Stimulated activated naive B cell treated with anti-CD40 and anti-IgM and Interleukin-4, amounts not matched to agents 10 μg/mL and 1 μg/mL and 100 μg/mL, for 72 hours (primary cell): Measurements from ENCODE around the gene BAG1.

ENCODE experiments used
- ATAC-seq, 2 donors: fragments of 150-1000 bp; cut with Tn5 transposase; replicated peaks; 2 replicates each; pipeline ENCODE4 v1.10.0; 2021; ENCODE audit warnings: moderate library complexity in 1 of 2
- DNase-seq: peaks from one replicate; pipeline ENCODE4 v3.0.0; 2021
- H3K27ac Mint-ChIP-seq: one replicate; pipeline ENCODE4 v1.8.0; 2022; ENCODE audit warnings: mild to moderate bottlenecking, mixed read lengths
- H3K27me3 Mint-ChIP-seq, 2 donors: one replicate each; pipeline ENCODE4 v1.8.0; 2022; ENCODE audit warnings: mixed read lengths in 2 of 2
- H3K36me3 Mint-ChIP-seq, 2 donors: one replicate each; pipeline ENCODE4 v1.8.0; 2022; ENCODE audit warnings: mixed read lengths in 2 of 2, mild to moderate bottlenecking in 1 of 2
- H3K4me1 Mint-ChIP-seq, 2 donors: one replicate each; pipeline ENCODE4 v1.8.0; 2022; ENCODE audit warnings: mixed read lengths in 2 of 2, mild to moderate bottlenecking in 1 of 2
- H3K4me3 Mint-ChIP-seq, 2 donors: one replicate each; pipeline ENCODE4 v1.8.0; 2022; ENCODE audit warnings: mild to moderate bottlenecking in 2 of 2, mixed read lengths in 2 of 2, moderate library complexity in 1 of 2
- H3K9me3 Mint-ChIP-seq, 2 donors: one replicate each; pipeline ENCODE4 v1.8.0; 2022; ENCODE audit warnings: mixed read lengths in 2 of 2, mild to moderate bottlenecking in 1 of 2

The BAG1 gene

DNA sequence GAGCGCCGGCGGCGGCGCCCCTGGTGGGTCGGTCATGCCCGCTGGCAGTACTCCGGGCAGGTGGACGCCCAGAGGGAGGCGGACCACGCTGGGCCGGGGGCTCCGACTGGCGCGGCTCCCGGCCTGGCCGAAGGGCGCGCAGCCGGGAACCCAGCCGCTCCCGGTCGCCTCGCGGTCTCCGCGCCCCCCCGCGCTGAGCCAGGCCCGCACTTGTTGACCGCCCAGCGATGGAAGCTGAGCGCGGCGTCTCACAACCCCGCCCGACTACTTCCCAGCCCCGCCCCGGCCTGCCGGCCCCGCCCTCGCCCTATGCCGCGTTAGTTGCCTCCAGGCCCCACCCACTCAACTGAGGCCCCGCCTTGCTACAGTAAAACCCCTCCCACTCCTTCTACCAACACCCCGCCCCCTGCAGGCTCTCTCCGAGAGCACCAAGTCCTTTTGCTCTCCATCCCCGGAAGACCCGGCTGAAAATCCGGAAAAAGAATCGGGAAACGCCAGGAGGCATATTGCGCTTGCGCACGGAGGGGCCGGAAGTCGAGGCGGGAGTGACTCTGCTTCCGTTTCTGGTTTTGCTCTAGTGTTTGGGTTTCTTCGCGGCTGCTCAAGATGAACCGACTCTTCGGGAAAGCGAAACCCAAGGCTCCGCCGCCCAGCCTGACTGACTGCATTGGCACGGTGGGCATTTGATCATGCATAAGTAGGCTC, at the start of gene BAG1, which contains the start of gene CHMP5:
Gene BAG1, minus strand, starts transcription at position 236 of the 705 bp plus-strand sequence.
Gene CHMP5, plus strand, starts transcription at position 577 of the 705 bp plus-strand sequence. Its CDS starts 30 bp downstream, at position 607.
- Mint-ChIP-seq H3K9me3 (no peaks in the 10 kb centered on the region), H3K27me3 (no peaks in the 10 kb centered on the region), H3K27ac (peak within 1 kb of the TSS; percentile 96), H3K4me1 (peaks cover 30 to 54% of the 10 kb centered on the region in 2 donors), H3K36me3 (peaks cover 37 to 44% of the 10 kb centered on the region in 2 donors), H3K4me3 (peak within 1 kb of the TSS; percentile 92 to 93)
- DNase-seq, result peak; percentile 99
- peak; percentile 90 to 93 for ATAC-seq

DNA sequence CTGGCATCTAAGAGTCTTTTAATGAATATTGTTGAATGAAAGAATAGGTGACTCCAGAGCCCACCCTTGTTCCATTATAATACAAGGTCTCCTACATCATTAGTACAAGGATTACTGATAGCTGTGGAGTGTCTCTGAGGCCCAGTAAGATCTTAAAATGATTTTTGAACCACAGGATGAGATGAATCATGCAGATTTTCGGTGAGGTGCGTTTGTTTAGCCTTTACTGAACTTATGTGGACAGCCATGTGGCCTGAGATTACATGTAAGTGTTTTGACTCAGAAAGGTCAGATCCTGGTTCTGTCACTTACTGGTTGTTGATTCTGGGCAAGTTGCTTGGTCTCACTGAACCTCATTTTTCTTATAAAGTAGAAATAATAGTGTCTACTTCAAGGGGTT, 47.4 kb upstream of the BAG1 start:
- H3K4me3 Mint-ChIP-seq, result no peak overlapping the region
- H3K27me3 Mint-ChIP-seq, result no peaks in the 10 kb centered on the region
- peaks cover 44 to 58% of the 10 kb centered on the region in 2 donors for H3K36me3 Mint-ChIP-seq
- ATAC-seq (no peak), DNase-seq (no peak)
- peaks cover 2 to 5% of the 10 kb centered on the region in 2 donors for H3K4me1 Mint-ChIP-seq
- no peaks in the 10 kb centered on the region for H3K9me3 Mint-ChIP-seq
- H3K27ac Mint-ChIP-seq, result no peak overlapping the region

DNA sequence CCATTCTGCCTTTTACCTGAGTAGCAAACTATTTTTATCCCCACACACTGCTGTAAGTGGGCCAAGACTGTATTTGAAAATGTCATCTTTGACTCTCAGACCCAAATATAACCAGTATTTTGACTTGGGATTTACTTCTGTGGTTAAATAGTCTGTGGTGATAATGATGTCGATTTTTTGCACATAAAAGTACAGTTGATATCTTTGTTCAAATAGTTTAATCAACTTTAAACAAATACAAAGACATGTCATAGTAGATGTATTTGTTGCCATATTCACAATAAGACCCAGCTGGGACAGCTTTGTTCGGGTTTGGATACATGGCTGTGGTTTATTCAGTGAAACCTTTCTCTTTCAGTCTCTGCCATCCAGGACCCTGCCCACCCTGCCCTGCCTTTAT, 46.2 kb upstream of the BAG1 start:
- Mint-ChIP-seq H3K27me3 (no peaks in the 10 kb centered on the region), H3K4me1 (peaks cover 2 to 5% of the 10 kb centered on the region in 2 donors), H3K4me3 (no peak overlapping the region), H3K36me3 (peaks cover 40 to 49% of the 10 kb centered on the region in 2 donors), H3K9me3 (no peaks in the 10 kb centered on the region), H3K27ac (no peak overlapping the region)
- DNase-seq, result no peak
- ATAC-seq, result no peak

DNA sequence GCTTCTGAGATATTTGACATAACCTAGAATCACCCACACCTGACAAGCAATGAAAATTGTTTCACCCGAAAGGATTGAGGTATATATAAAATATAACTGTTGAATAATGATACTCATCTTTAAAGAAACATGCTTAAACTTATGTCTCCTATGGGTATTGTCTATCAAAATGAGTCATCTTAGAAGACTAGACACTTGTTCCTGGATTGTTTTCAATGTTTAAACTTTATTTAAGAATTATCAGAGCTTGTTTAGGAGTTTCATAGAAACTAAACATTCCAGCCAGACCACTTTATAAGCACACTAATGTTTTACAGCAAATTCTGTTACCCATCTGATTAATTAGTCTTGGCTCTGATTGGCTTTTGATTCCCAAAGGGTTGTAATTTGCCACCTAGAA, 45.4 kb upstream of the BAG1 start:
- H3K4me1 Mint-ChIP-seq, result peaks cover 2 to 5% of the 10 kb centered on the region in 2 donors
- no peaks in the 10 kb centered on the region for H3K9me3 Mint-ChIP-seq
- DNase-seq, result no peak
- ATAC-seq, result no peak
- no peak overlapping the region for H3K27ac Mint-ChIP-seq
- H3K4me3 Mint-ChIP-seq, result no peak overlapping the region
- peaks cover 35 to 44% of the 10 kb centered on the region in 2 donors for H3K36me3 Mint-ChIP-seq
- H3K27me3 Mint-ChIP-seq, result no peaks in the 10 kb centered on the region

DNA sequence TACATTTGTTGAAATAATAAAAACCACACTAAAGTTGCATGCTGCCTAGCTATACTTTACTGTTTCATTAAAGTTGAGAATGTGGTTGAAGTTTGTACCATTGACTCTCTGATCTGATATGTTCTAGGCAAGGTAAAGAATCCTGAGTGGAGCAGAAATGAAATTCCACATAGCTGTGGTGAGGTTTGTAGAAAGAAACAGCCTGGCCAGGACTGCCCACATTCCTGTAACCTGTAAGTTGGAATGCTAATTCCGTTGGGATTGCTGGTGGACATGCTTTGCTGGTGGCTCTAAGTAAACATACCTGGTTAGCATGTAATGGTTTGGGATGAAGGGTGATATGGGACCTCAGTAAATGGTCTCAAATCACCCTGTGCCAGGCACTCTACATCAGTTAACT, 42.6 kb upstream of the BAG1 start:
- peaks cover 5% of the 10 kb centered on the region in 2 donors for H3K4me1 Mint-ChIP-seq
- DNase-seq (no peak), ATAC-seq (no peak)
- H3K4me3 Mint-ChIP-seq, result no peak overlapping the region
- no peaks in the 10 kb centered on the region for H3K27me3 Mint-ChIP-seq
- H3K9me3 Mint-ChIP-seq, result no peaks in the 10 kb centered on the region
- H3K36me3 Mint-ChIP-seq, result peaks cover 24 to 40% of the 10 kb centered on the region in 2 donors
- no peak overlapping the region for H3K27ac Mint-ChIP-seq

DNA sequence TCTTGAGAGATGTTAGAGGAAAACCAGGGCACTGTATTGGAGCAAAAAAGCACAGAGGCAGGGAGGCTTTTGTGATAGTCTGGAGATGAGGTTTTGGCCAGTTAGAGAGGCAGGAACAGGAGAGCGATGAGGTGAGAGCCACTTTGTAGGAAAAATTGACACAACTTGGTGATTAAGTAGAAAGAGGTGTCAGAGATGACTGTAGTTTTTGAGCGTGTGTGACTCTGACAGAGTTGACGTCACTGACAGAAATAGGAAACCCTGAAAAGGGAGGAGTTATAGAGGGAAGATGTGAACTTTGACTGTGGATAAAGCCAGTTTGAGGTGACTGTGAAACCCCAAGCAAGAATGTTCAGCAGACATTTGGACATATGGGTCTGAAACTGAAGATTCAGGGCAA, 41.5 kb upstream of the BAG1 start:
- Mint-ChIP-seq H3K27ac (no peak overlapping the region), H3K4me1 (peaks cover 5 to 6% of the 10 kb centered on the region in 2 donors), H3K36me3 (peaks cover 22 to 35% of the 10 kb centered on the region in 2 donors), H3K9me3 (no peaks in the 10 kb centered on the region), H3K27me3 (no peaks in the 10 kb centered on the region), H3K4me3 (no peak overlapping the region)
- ATAC-seq (no peak), DNase-seq (no peak)

DNA sequence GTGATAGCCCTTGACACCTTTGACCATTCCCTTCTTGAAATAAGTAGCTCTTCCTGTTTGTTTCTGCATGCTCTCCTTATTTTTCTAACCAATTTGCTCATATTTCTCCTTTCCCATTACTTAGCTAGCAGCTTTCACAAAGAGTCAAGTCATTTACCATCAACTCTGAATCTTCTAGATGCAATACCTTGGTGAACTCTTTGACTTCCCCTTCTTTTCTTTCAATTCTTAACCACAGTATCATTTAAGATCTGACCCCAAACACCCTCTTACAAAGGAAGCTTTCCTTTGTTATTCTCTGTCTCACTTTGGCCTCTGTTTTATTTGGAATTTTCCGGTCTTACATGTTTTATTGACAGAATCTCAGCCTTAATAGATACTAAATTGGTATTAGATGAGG, 39.9 kb upstream of the BAG1 start:
- Mint-ChIP-seq H3K36me3 (peaks cover 20 to 31% of the 10 kb centered on the region in 2 donors), H3K4me3 (no peak overlapping the region), H3K4me1 (peaks cover 1 to 6% of the 10 kb centered on the region in 2 donors), H3K9me3 (no peaks in the 10 kb centered on the region), H3K27me3 (no peaks in the 10 kb centered on the region), H3K27ac (no peak overlapping the region)
- peak; percentile 56 to 78 for ATAC-seq
- no peak for DNase-seq

DNA sequence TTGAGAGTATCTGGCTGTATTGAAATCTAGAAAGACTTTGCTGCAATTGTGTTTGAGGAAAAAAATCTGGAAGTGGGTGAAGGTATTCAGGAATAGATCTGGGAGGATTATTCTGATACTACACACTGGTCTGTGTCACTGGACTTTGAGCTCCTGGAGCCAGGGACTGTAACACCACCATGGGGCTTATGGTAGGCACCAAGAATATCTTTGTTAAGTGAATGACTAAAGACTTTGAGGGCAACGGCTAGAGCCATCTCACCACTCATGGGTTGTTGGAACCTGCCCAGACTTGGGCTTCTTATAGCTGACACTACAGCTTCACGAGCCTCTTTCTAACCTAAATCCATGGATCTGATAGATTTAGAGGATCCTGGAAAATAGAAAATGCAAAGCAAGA, 36.0 kb upstream of the BAG1 start:
- Mint-ChIP-seq H3K4me3 (no peak overlapping the region), H3K9me3 (no peaks in the 10 kb centered on the region), H3K27ac (no peak overlapping the region), H3K4me1 (peaks cover 33 to 40% of the 10 kb centered on the region in 2 donors), H3K36me3 (peaks cover 32 to 52% of the 10 kb centered on the region in 2 donors), H3K27me3 (no peaks in the 10 kb centered on the region)
- DNase-seq (no peak), ATAC-seq (no peak)

DNA sequence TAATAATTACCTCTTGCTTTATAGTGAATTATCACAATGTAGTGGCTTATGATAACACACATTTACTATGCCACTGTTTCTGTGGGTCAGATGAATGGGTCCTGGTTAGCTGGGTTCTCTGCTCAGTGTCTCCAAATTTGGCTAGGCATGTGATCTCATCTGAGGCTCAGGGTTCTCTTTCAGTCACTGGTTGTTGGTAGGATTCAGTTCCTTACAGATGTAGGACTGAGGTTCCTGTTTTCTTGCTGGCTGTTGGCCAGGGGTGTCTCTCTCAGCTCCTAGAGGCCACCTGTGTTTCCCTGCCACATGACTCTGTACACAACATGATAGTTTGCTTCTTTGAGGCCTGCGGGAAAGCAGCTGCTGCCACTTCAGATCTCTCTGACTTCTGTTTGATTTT, 32.9 kb upstream of the BAG1 start:
- Mint-ChIP-seq H3K36me3 (peaks cover 48 to 65% of the 10 kb centered on the region in 2 donors), H3K27ac (peak overlapping the region; percentile 83), H3K27me3 (no peaks in the 10 kb centered on the region), H3K9me3 (no peaks in the 10 kb centered on the region), H3K4me1 (peaks cover 49 to 66% of the 10 kb centered on the region in 2 donors), H3K4me3 (peak overlapping the region; percentile 58 to 60)
- DNase-seq (peak; percentile 68), ATAC-seq (peak; percentile 97 to 98)

DNA sequence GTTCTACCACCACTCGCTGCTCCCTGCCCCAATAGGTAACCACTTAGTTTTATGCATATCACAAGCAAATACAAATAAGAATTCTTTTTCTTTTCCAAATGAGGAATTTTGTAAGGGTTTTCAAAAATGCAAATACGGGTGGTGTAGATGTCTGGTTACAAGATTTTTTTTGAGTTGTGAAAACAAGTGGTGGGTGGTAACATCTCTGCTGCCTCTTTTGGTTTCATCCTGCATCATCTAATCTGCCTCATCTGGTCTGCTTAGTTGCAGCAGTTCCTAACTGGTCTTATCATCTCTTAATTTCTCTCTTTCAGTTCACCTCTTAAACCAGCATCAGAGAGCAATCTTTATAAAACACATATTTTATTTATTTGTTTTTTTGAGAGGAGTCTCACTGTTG, 31.1 kb upstream of the BAG1 start:
- no peak for DNase-seq
- H3K36me3 Mint-ChIP-seq, result peaks cover 51 to 73% of the 10 kb centered on the region in 2 donors
- peak; percentile 28 to 29 for ATAC-seq

DNA sequence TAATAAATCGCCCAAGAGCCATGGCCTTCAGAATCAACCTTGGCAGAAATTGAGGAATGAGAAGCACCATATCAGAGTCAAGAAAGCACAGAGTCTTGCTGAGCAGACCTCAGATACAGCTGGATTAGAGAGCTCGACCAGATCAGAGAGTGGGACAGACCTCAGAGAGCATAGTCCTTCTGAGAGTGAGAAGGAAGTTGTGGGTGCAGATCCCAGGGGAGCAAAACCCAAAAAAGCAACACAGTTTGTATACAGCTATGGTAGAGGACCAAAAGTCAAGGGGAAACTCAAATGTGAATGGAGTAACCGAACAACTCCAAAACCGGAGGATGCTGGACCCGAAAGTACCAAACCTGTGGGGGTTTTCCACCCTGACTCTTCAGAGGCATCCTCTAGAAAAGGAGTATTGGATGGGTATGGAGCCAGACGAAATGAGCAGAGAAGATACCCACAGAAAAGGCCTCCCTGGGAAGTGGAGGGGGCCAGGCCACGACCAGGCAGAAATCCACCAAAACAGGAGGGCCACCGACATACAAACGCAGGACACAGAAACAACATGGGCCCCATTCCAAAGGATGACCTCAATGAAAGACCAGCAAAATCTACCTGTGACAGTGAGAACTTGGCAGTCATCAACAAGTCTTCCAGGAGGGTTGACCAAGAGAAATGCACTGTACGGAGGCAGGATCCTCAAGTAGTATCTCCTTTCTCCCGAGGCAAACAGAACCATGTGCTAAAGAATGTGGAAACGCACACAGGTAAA, 30.3 kb upstream of the BAG1 start:
- no peaks in the 10 kb centered on the region for H3K9me3 Mint-ChIP-seq
- ATAC-seq (no peak), DNase-seq (peak; percentile 27)
- H3K27ac Mint-ChIP-seq, result peak overlapping the region; percentile 90
- H3K36me3 Mint-ChIP-seq, result peaks cover 56 to 78% of the 10 kb centered on the region in 2 donors
- peaks cover 54 to 83% of the 10 kb centered on the region in 2 donors for H3K4me1 Mint-ChIP-seq
- no peaks in the 10 kb centered on the region for H3K27me3 Mint-ChIP-seq
- peak overlapping the region; percentile 60 to 76 for H3K4me3 Mint-ChIP-seq

More for the DNA sequence above, 31.1 kb upstream of the BAG1 start:
- H3K4me3 Mint-ChIP-seq, result peak overlapping the region; percentile 36 to 62
- H3K27me3 Mint-ChIP-seq, result no peaks in the 10 kb centered on the region
- H3K4me1 Mint-ChIP-seq, result peaks cover 54 to 83% of the 10 kb centered on the region in 2 donors
- H3K27ac Mint-ChIP-seq, result no peak overlapping the region
- H3K9me3 Mint-ChIP-seq, result no peaks in the 10 kb centered on the region

DNA sequence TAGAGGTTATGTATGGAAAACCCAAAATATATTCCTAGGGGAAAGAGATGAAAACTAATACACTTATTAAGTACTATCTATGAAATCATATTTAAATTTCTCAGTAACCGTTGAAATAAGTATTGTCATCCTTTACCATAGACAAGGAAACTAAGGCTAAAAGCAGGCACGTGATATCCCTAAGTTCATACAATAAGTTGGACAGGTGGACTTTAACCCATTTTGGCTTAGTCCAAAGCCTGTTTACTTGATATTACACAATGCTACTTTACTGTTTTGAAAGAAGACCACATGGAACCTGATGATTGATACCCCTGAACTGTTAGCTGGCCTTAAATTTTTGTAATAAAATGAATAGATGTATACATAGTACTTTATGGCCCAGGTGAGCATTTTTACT, 29.3 kb upstream of the BAG1 start:
- no peak for DNase-seq
- no peak for ATAC-seq
- peaks cover 52 to 79% of the 10 kb centered on the region in 2 donors for H3K4me1 Mint-ChIP-seq
- peaks cover 51 to 70% of the 10 kb centered on the region in 2 donors for H3K36me3 Mint-ChIP-seq
- H3K4me3 Mint-ChIP-seq, result no peak overlapping the region
- H3K9me3 Mint-ChIP-seq, result no peaks in the 10 kb centered on the region
- H3K27me3 Mint-ChIP-seq, result no peaks in the 10 kb centered on the region
- H3K27ac Mint-ChIP-seq, result no peak overlapping the region

DNA sequence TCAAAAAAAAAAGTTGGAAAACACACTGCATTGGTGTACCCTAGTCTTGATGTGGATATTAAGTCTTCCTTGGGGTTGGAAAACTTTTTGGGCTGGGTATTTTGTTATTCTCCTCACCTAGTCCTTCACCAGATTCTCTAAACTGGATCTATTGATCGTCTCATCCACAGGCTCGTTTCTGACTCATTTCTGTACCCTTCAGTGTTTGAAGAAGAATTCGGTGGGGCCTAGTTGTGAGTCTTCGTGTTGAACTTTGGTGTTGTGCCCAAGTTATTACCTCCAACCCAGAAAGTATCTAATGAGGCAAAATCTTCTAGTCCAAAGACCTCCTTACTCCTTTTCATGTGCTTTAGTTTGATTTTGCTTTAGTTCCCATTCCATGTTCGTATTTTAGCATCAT, 27.4 kb upstream of the BAG1 start:
- Mint-ChIP-seq H3K4me1 (peaks cover 35 to 66% of the 10 kb centered on the region in 2 donors), H3K36me3 (peaks cover 38 to 51% of the 10 kb centered on the region in 2 donors)
- ATAC-seq, result no peak

DNA sequence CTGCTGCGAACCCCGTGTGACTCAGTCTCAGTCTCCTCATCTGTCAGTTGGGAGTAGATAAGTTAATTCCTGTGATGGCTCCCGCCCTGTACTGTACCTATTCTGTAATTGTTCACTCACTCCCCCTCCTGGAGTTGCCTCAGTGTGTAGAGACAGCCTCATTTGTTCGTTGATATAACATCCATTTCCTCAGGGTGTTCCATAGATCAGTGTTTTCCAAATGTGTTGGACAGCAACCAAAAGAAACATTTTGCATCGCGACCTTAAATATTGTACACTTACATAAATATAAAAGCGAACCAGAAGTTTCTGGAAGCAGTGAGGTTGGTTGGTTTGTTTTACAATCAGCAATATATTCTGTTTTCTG, 26.5 kb upstream of the BAG1 start:
- Mint-ChIP-seq H3K4me3 (peak overlapping the region; percentile 98 to 99), H3K27ac (peak overlapping the region; percentile 100), H3K4me1 (peaks cover 28 to 57% of the 10 kb centered on the region in 2 donors), H3K27me3 (no peaks in the 10 kb centered on the region), H3K9me3 (no peaks in the 10 kb centered on the region), H3K36me3 (peaks cover 33 to 44% of the 10 kb centered on the region in 2 donors)
- DNase-seq (no peak), ATAC-seq (no peak)

More for the DNA sequence above, 27.4 kb upstream of the BAG1 start:
- H3K9me3 Mint-ChIP-seq, result no peaks in the 10 kb centered on the region
- peak overlapping the region; percentile 75 to 99 for H3K4me3 Mint-ChIP-seq
- peak overlapping the region; percentile 100 for H3K27ac Mint-ChIP-seq
- no peak for DNase-seq
- H3K27me3 Mint-ChIP-seq, result no peaks in the 10 kb centered on the region
